Activated B cell treated with CpG ODN at 0.5 μM for 24 hours (primary cell): Measurements from ENCODE around the gene ASIC4. TPM values are rescaled to one million over a fixed set of nuclear protein-coding genes. Genes with fewer than 3 reads are reported as not detected.

Experiments
- ATAC-seq: fragments of 200-7000 bp; cut with Tn5 transposase; one replicate; pipeline ENCODE4 v1.10.0; 2021; ENCODE audit warnings: low read depth, mild to moderate bottlenecking, moderate library complexity
- CTCF ChIA-PET: fragments of 350-600 bp; sonication (Branson Sonifier 250); formaldehyde crosslinking; loops from one replicate; lab custom pipeline; 2021; ENCODE audit warnings: antibody characterized with exemption; lab: Charles Lee
- POLR2A ChIA-PET: fragments of 350-600 bp; sonication (Branson Sonifier 250); formaldehyde crosslinking; loops from one replicate; lab custom pipeline; 2021; ENCODE audit warnings: antibody characterized with exemption; lab: Charles Lee
- DNase-seq: peaks from one replicate; pipeline ENCODE4 v3.0.0; 2022
- H3K27ac Mint-ChIP-seq: one replicate; pipeline ENCODE4 v1.8.0; 2020; ENCODE audit warnings: mixed read lengths
- H3K27me3 Mint-ChIP-seq: one replicate; pipeline ENCODE4 v1.8.0; 2021; ENCODE audit warnings: mixed read lengths
- H3K36me3 Mint-ChIP-seq: one replicate; pipeline ENCODE4 v1.8.0; 2021; ENCODE audit warnings: low read depth, mixed read lengths
- H3K4me1 Mint-ChIP-seq: one replicate; pipeline ENCODE4 v1.8.0; 2021; ENCODE audit warnings: mixed read lengths
- H3K4me3 Mint-ChIP-seq: one replicate; pipeline ENCODE4 v1.8.0; 2020; ENCODE audit warnings: mild to moderate bottlenecking, mixed read lengths
- H3K9me3 Mint-ChIP-seq: one replicate; pipeline ENCODE4 v1.8.0; 2020; ENCODE audit warnings: mixed read lengths
- intact Hi-C: fragments of 100-400 bp; cut with micrococcal nuclease; formaldehyde crosslinking; loops from one replicate; pipeline ENCODE4 v1.15.1; 2024
- total RNA-seq: library from RNA; stranded (reverse); gene quantifications from 2 replicates; pipeline ENCODE4 v1.2.3, GENCODE V29; 2022
- TF ChIP-seq, protein P1 (sequence below): fragments of 200-600 bp; IDR thresholded peaks from one replicate; pipeline ENCODE4 v1.8.0; 2022; ENCODE audit warnings: antibody characterized with exemption, mild to moderate bottlenecking

The ASIC4 gene
- total RNA-seq, 1 donor from 2014 or later: not detected

DNA sequence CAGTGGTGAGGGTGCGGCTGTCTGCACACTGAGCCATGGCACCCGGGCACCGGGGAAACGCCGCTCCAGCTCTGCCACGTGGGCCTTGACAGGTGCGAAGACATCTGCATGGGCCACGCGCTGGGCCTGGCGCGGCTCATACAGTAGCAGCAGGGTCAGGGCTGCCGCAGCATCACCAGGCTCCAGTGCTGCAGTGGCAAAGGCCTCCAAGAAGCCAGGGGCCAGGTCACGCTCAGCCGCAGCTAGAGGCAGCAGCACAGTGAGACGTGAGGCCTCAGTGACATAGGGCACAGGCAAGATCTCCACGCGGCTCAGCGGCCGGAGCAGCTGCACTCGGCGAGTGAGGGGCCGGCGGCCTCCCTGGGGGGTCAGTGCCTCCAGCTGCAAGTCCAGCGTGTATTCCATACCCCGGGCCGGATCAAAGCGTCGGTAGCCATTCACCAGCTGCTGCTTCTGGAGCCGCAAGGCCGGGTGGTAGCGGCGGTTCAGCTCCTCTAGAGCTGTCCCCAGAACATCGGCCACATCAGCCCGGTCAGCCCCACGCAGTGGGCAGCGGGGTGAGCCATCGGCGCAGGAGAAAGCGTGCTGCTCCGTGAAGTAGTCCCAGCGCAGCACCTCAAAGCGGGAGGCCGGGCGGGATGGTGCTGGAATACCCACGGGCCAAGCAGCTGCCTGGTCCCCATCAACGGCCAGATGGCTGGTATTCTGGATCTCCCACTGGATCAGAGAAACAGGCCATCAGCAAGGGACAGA, 25.8 kb downstream of the ASIC4 start:
- TF ChIP-seq, protein P1, sequence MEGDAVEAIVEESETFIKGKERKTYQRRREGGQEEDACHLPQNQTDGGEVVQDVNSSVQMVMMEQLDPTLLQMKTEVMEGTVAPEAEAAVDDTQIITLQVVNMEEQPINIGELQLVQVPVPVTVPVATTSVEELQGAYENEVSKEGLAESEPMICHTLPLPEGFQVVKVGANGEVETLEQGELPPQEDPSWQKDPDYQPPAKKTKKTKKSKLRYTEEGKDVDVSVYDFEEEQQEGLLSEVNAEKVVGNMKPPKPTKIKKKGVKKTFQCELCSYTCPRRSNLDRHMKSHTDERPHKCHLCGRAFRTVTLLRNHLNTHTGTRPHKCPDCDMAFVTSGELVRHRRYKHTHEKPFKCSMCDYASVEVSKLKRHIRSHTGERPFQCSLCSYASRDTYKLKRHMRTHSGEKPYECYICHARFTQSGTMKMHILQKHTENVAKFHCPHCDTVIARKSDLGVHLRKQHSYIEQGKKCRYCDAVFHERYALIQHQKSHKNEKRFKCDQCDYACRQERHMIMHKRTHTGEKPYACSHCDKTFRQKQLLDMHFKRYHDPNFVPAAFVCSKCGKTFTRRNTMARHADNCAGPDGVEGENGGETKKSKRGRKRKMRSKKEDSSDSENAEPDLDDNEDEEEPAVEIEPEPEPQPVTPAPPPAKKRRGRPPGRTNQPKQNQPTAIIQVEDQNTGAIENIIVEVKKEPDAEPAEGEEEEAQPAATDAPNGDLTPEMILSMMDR: no peak
- Mint-ChIP-seq H3K4me1 (peaks cover 22% of the 10 kb centered on the region), H3K27me3 (peaks cover 28% of the 10 kb centered on the region), H3K36me3 (no peaks in the 10 kb centered on the region), H3K27ac (no peak overlapping the region), H3K9me3 (no peaks in the 10 kb centered on the region), H3K4me3 (no peak overlapping the region)
- CTCF ChIA-PET: interaction anchor here (1.0 to 3.9 kb wide), 7 partner anchors 10 to 149 kb away, joined by 3 to 23 read pairs (median 7); no protein-coding TSS in a partner anchor
- ATAC-seq (no peak), DNase-seq (no peak)
- POLR2A ChIA-PET: interaction anchor here (0.6 to 0.9 kb wide), 2 partner anchors 42 to 464 kb away, joined by 4 to 5 read pairs; partner anchors contain the start of gene GMPPA
- intact Hi-C loops: loop anchor here (5.0 kb wide), 3 partner anchors 263 to 828 kb away; partner anchors contain the start of genes DNAJB2, TTLL4, TUBA4A and TUBA4B

- H3K4me3 Mint-ChIP-seq: peak overlapping the region; percentile 32
- ATAC-seq (no peak), DNase-seq (no peak)
- no peak overlapping the region for H3K27ac Mint-ChIP-seq
- H3K4me1 Mint-ChIP-seq: peaks cover 22% of the 10 kb centered on the region
- no peaks in the 10 kb centered on the region for H3K9me3 Mint-ChIP-seq
- ChIA-PET POLR2A (interaction anchor here (0.6 to 1.0 kb wide), 3 partner anchors 42 to 465 kb away, joined by 3 to 5 read pairs (median 4); partner anchors contain the start of genes GMPPA and STK11IP), CTCF (interaction anchor here (0.6 to 3.9 kb wide), 10 partner anchors 11 to 149 kb away, joined by 3 to 23 read pairs (median 4); no protein-coding TSS in a partner anchor)
- no peaks in the 10 kb centered on the region for H3K36me3 Mint-ChIP-seq
- TF ChIP-seq, protein P1: no peak
- H3K27me3 Mint-ChIP-seq: peaks cover 28% of the 10 kb centered on the region
- intact Hi-C loops: loop anchor here (1.0 to 5.0 kb wide), 7 partner anchors 19 to 829 kb away; partner anchors contain the start of genes DNAJB2, TTLL4, TUBA4A and TUBA4B
Observed at GRCh38 chr2:219540784-219541504, 26.7 kb downstream of the ASIC4 start.

DNA sequence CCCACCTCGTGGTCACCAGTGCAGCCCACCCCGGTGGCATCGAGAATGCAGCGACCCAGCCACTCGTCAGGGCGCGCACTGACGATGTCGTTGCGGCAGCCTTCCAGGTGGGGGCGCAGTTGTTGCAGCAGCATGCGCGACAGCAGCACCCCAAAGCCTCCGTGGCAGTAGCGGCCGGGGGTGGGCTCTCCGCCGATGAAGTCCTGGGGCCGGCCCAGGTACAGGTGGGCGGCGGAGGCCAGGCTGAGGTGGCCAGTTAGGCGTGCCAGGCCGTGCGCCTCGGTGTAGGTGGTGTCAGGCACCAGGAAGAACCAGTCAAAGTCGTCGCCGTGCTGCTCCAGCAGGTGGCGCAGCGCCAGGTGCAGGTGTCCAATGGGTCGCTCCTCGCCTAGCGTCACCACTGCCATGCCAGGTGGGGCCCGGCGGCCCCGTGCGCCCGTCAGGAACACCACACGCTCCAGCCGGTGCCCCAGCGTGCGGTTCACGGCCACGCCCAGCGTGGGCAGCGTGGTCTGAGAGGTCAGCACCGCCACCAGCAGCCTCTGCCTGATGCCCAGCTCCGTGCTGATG, 27.4 kb downstream of the ASIC4 start:
- H3K9me3 Mint-ChIP-seq: no peaks in the 10 kb centered on the region
- ATAC-seq (peak; percentile 36), DNase-seq (peak; percentile 79)
- ChIA-PET POLR2A (interaction anchor here (0.7 to 1.0 kb wide), 2 partner anchors 56 to 381 kb away, joined by 3 read pairs; partner anchors contain the start of genes NHEJ1 and STK11IP), CTCF (interaction anchor here (0.6 to 3.9 kb wide), 11 partner anchors 12 to 148 kb away, joined by 3 to 23 read pairs (median 5); no protein-coding TSS in a partner anchor)
- peaks cover 30% of the 10 kb centered on the region for H3K27me3 Mint-ChIP-seq
- no peaks in the 10 kb centered on the region for H3K36me3 Mint-ChIP-seq
- TF ChIP-seq, protein P1: no peak
- H3K4me1 Mint-ChIP-seq: peaks cover 22% of the 10 kb centered on the region
- intact Hi-C loops: loop anchor here (1.0 to 5.0 kb wide), 7 partner anchors 19 to 829 kb away; partner anchors contain the start of genes DNAJB2, TTLL4, TUBA4A and TUBA4B
- peak overlapping the region; percentile 78 for H3K4me3 Mint-ChIP-seq
- H3K27ac Mint-ChIP-seq: no peak overlapping the region

DNA sequence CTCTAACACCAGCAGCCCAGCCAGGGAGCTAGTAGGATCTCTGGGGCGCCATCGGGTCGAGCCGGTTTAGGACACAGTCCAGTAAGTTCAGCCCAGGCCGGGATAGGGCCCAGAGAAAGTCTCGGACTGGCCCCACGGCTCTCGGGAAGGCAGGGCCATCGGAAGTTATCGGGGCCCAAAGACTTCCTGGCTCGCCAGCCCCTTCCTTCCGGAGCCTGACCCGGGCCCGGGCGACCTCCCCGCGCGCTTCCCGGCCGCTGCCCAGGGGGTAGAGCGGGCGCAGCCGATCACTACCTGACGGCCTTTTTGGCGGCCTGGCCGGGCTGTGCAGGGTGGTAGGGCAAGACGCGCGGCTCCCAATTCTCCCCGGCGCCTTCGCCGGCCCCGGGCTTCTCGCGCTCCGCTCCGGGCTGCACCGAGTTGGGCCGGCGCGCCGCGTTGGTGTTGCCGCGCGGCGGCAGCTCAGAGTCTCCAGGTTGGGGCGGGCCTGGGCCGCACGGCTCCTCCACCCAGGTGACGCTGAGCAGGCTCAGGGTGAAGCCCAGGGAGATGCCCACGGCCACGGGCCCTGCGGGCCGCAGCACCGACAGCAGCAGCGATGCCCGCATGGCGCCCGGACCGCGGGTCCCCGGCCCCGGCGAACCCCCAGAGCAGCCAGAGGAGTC, 28.8 kb downstream of the ASIC4 start:
- ATAC-seq (peak; percentile 35), DNase-seq (no peak)
- CTCF ChIA-PET: interaction anchor here (0.7 to 3.9 kb wide), 5 partner anchors 13 to 99 kb away, joined by 3 to 23 read pairs (median 4); no protein-coding TSS in a partner anchor
- peaks cover 22% of the 10 kb centered on the region for H3K4me1 Mint-ChIP-seq
- H3K9me3 Mint-ChIP-seq: no peaks in the 10 kb centered on the region
- POLR2A ChIA-PET: interaction anchor here (0.6 to 2.1 kb wide), 5 partner anchors 9 to 155 kb away, joined by 5 to 14 read pairs (median 8); partner anchors contain the start of genes DNPEP, GMPPA and STK11IP
- intact Hi-C loops: loop anchor here (1.0 to 5.0 kb wide), 8 partner anchors 9 to 831 kb away; partner anchors contain the start of genes DNAJB2, GMPPA, STK11IP and TTLL4
- TF ChIP-seq, protein P1: no peak
- peaks cover 39% of the 10 kb centered on the region for H3K27me3 Mint-ChIP-seq
- peak overlapping the region; percentile 78 for H3K4me3 Mint-ChIP-seq
- H3K36me3 Mint-ChIP-seq: no peaks in the 10 kb centered on the region
- H3K27ac Mint-ChIP-seq: no peak overlapping the region
